Measurements from ENCODE around the gene FREY1.

- TF ChIP-seq EZH2 (conservative IDR thresholded peaks at IDR 0.05; ENCODE audit: low read depth, low read length), result no peak
- no peak for TF ChIP-seq CEBPB (IDR thresholded peaks at IDR 0.05; ENCODE audit: borderline replicate concordance, low read depth, low read length)
- no peak for TF ChIP-seq CTCF (CRISPR knock-in tag; IDR thresholded peaks at IDR 0.05)
- no peak for TF ChIP-seq ATF6 (CRISPR knock-in tag; conservative IDR thresholded peaks at IDR 0.05)
- TF ChIP-seq TCF7L2 (IDR thresholded peaks at IDR 0.05; ENCODE audit: low read depth, low read length), result no peak
- TF ChIP-seq KLF16 (CRISPR knock-in tag; IDR thresholded peaks at IDR 0.05), result no peak
- TF ChIP-seq SKIL (CRISPR knock-in tag; IDR thresholded peaks at IDR 0.05; ENCODE audit: borderline replicate concordance), result no peak
Measured at GRCh38 chr11:45906096-45906682, 882 bp downstream of the FREY1 start.
